HG02623 (cell line): ENCODE data around the gene GATAD1.
A peak's percentile ranks its signal among the peaks of the same experiment; 100 is the strongest.
"Not testable (repeated sequence)": the region's sequence is repeated elsewhere in the genome, so short reads cannot be mapped to it uniquely, and the experiment has no call there.

Experiments
- ATAC-seq: cut with Tn5 transposase; IDR thresholded peaks from one replicate; pipeline ENCODE4 v1.9.1; 2021; ENCODE audit warnings: moderate library complexity; ENCODE audit not compliant: unreplicated experiment

Gene GATAD1, protein sequence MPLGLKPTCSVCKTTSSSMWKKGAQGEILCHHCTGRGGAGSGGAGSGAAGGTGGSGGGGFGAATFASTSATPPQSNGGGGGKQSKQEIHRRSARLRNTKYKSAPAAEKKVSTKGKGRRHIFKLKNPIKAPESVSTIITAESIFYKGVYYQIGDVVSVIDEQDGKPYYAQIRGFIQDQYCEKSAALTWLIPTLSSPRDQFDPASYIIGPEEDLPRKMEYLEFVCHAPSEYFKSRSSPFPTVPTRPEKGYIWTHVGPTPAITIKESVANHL

GRCh38 chr7:92447345-92448204, at the start of gene GATAD1:
TSS of gene GATAD1 (plus strand) at chr7:92447482. CDS start at chr7:92447730, 248 bp downstream.
- peak; percentile 82 for ATAC-seq

DNA sequence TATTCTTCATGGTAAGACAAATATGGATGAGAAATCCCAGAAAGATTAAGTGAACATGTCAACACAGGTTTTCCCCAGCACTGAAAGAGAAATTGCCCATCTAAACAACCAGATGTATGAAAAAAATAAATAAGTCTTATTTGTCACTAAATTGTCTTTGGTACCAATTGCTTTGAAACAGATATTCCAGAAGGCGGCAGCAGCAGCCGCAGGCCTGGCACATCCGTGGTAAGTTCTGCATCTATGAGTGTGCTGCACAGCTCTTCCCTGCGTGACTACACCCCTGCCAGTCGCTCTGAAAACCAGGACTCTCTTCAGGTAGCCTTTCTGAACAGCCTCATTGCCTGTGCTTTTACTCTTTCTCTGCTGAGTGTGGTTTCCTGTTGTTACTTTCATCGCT, 49.7 kb upstream of the GATAD1 start:
- ATAC-seq, result no peak

DNA sequence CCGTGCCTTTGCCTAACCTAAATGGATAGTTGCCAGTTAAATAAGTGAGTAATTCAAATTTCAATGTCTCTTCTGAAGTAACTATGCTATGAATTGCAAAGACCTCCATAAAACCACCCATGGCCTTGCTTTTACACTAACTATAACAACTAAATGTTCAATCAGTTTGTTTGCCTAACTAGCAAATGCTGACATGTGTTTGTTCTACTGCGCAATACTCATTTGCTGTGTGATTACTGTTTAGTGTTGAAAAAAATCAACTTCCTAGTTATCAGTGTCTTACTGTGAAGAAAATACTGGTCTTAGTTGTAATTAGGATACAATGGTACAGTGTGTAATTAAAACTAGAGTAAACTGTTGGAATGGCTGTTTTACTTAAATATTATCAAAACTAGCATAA, 47.3 kb upstream of the GATAD1 start:
- no peak for ATAC-seq

GRCh38 chr7:92402920-92403759, 44.1 kb upstream of the GATAD1 start:
- ATAC-seq, result no peak

GRCh38 chr7:92403760-92404074, 43.6 kb upstream of the GATAD1 start:
- ATAC-seq, result no peak

- ATAC-seq, result no peak
These were observed 43.1 kb upstream of the GATAD1 start for GRCh38 chr7:92404170-92404614.

DNA sequence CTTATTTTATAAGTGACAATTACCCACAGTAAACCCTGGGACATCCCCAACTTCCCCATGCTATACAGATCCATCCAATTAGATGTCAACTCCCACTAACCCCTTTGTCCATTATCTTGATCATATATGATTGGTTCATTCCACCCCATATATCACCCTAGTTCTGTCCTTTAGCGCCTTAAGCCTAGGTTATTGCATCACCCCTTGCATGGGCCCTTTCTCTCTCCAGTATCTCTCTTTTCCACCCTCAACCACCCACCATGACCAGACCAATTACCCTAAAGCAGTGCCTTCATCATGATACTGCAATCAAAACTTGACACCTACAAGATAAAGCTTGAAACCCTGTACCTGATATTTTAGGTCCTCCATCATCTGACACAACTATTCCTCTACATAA, 37.9 kb upstream of the GATAD1 start:
- ATAC-seq, result no peak

GRCh38 chr7:92410162-92410561, 37.1 kb upstream of the GATAD1 start:
- not testable (repeated sequence) for ATAC-seq

DNA sequence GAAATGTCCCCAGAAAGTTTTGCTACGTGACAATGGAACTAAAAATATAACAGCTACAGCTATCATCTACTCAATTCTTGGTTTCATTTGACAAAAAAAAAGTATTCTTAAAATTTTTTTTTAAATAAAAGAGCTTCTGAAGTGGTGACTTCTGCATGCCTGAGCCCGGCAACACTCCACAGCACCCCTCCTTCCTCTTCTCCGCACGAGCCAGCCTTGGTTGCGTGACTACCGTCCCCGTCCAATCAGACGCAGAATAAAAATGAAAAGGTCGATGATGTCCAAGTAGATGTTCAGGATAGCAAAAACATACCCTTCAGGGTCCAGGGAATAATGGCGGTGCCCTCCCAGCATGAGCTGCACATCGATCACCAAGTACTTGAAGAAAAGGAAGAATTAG, 34.5 kb upstream of the GATAD1 start:
- ATAC-seq, result no peak

- no peak for ATAC-seq
These were observed 33.7 kb upstream of the GATAD1 start for GRCh38 chr7:92413550-92413949.

DNA sequence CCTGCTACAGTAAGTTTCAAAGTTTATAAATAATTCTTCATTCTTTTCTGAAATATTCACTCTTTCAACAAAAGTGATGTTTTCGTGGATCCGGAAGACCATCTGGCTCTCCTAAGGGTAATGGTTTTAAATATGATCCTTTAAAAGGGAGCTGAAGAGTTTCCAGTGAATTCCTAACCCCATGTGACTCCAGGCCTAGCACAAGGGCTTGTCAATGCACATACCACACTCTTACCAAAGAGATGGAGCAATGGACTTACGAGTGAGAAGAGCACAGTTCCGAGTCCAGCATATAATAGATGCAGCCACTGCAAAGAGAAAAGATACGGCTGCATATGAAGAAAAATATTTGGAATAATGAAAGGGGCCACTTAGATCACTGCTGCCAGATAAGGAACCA, 32.1 kb upstream of the GATAD1 start:
- no peak for ATAC-seq

GRCh38 chr7:92417913-92418312, 29.4 kb upstream of the GATAD1 start:
- ATAC-seq, result no peak

GRCh38 chr7:92421676-92422435, 25.4 kb upstream of the GATAD1 start:
- ATAC-seq, result no peak

GRCh38 chr7:92422926-92423325, 24.4 kb upstream of the GATAD1 start:
- ATAC-seq, result no peak

DNA sequence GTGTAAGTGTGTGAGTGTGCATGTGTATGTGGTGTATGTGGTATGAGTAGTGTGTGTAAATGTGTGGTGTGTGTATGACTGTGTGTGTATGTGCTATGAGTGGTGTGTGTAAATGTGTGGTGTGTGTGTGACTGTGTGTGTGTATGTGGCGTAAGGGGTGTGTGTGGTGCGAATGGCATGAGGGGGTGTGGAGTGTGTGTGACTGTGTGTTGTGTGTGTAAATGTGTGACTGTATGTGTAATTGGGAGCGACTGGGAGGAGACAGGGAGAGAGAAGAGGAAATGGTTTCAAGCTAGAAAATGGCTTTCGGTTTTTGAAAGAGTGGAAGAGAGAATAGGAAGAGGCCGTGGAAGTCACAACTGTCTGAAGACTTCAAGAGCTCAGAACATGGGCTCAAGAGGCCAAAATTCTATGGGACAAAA, 23.6 kb upstream of the GATAD1 start:
- no peak for ATAC-seq

- no peak for ATAC-seq
These were observed 21.9 kb upstream of the GATAD1 start for GRCh38 chr7:92425311-92425947.

- no peak for ATAC-seq
These were observed 20.1 kb upstream of the GATAD1 start for GRCh38 chr7:92427193-92427592.

GRCh38 chr7:92432299-92432946, 14.9 kb upstream of the GATAD1 start:
- ATAC-seq, result no peak

DNA sequence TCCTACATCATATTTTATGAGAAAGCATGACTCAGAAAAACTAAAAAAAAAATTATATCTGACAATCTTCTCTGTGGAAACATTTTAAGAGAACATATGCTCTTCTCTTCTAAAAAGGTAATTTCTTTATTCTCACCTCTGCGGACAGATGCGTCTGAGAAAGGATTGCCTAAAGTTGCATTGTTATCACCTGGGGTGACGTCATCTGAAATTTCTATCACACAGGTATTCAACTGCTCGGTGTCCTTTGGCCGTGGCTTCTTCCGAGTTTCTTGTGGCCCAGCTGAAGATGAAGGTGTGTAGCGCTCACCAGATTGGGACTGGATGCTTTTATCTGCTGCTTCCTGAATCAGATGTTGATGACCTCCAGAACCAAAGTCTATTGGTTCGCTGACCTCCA, 14.3 kb upstream of the GATAD1 start:
- no peak for ATAC-seq

DNA sequence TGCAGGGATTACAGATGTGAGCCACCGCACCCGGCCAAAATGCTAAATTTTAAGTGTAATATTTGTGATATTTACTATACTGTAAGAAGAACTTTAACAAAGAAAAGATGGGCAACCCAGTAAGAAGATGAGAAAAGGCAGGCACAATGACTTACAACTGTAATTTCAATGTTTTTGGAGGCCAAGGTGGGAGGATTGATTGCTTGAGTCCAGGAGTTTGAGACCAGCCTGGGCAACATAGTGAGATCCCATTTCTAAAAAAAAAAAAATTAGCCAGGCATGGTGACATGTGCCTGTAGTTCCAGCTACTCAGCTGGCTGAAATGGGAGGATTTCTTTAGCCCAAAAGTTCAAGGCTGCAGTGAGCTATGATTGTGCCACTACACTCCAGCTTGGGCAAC, 11.7 kb upstream of the GATAD1 start:
- no peak for ATAC-seq
